ENCODE results near the gene CENPM. TPM values are rescaled to one million over a fixed set of nuclear protein-coding genes. Genes with fewer than 3 reads are reported as not detected.

Gene CENPM, protein sequence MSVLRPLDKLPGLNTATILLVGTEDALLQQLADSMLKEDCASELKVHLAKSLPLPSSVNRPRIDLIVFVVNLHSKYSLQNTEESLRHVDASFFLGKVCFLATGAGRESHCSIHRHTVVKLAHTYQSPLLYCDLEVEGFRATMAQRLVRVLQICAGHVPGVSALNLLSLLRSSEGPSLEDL
- 0.39 and 2.1 TPM in 2 replicates for total RNA-seq

DNA sequence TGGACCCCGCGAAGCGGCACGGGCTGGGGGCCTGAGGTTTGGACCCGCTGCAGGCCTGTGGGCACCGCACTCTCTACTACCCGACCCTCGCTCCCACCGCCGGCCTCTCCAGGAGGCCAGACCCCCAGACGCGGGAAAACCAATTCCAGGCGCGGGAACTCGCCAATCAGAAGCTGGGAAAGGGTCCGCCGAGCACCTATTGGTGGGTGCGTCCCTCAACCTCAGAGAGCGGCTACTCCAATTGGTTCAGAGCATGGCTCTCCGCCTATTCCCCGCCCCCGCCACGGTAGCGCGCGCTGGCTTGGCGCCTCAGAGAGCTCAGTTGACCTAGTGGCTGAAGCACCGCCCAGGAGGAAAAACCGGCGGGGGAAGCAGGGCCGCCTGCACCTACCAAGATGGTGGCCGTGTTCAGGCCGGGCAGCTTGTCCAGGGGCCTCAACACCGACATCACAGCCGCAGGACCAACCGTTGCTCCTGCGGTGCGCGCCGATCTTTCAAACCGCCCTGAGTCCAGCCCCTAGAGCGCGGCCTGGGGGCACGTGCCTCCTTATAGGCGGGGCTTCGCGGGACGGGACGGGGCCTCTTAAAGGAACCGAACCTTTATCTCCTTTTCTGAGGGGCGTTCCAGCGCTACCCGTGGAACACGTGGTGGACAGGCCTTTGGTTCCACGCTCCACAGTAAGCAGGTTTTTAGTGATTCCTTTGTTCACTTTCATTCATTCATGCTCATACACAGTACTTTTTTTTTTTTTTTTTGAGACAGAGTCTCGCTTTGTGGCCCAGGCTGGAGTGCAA is at the start of gene CENPM:
TSS of gene CENPM (minus strand) at position 524 of the 795 bp plus-strand sequence. CDS start at position 448, 76 bp downstream.

DNA sequence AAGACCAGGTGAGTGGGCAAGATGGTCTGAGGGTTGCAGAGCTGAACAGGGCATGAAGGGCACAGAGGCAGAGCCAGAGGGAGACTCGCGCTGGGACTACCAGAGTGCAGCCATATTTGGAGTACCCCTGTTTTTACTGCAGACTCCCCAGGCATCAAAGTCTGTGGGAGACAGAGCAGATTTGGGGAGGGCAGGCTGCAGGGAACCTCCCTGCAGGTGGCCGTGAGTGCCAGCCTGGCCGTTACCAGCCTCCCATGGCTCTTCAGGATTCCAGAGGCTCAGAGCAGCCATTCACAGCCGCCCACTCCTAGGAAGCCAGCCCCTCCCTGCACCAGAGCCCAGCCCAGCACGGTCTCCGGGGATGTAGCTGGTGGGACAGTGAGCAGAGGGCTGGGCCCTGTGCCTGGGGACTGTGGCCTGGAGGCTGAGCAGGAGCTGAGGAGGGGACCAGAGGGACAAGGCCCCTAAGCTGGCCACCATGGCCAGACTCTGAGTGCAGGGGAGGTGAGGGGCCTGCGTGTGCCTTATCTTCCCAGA is 22.2 kb upstream of the CENPM start, which contains the start of gene SEPTIN3:
TSS of gene SEPTIN3 (plus strand) at position 334 of the 537 bp plus-strand sequence. CDS start 2,050 bp downstream, outside the sequence.

DNA sequence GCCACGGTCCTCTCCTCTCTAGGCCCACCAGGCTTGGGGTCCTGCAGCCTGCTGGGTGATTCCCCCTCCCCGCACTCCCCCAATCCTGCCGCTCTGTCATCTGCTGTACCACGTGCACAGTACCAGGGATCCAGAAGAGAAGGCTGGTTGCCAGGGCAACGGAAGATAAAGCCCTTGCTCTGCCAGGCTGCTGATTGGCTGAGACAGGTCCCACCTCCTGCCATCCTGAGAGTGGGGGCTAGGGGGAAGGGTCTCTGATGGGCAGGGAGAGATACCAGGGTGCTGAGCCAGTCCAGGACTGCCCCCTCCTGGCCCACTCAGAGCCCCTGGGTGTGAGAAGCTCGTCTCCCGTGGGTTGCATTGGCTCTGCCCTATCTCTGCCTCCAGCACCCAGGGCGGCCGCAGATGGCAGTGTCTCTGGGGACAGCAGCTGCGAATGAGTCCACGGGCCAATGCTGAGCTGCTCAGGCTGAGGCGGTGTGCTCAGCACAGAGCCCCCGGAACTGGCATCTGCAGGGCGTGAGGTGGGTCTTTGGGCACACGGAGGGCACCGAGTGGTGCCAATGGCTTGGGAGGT is 5.0 kb upstream of the CENPM start, which contains the start of gene SMIM45:
TSS of gene SMIM45 (plus strand) at position 253 of the 577 bp plus-strand sequence.

DNA sequence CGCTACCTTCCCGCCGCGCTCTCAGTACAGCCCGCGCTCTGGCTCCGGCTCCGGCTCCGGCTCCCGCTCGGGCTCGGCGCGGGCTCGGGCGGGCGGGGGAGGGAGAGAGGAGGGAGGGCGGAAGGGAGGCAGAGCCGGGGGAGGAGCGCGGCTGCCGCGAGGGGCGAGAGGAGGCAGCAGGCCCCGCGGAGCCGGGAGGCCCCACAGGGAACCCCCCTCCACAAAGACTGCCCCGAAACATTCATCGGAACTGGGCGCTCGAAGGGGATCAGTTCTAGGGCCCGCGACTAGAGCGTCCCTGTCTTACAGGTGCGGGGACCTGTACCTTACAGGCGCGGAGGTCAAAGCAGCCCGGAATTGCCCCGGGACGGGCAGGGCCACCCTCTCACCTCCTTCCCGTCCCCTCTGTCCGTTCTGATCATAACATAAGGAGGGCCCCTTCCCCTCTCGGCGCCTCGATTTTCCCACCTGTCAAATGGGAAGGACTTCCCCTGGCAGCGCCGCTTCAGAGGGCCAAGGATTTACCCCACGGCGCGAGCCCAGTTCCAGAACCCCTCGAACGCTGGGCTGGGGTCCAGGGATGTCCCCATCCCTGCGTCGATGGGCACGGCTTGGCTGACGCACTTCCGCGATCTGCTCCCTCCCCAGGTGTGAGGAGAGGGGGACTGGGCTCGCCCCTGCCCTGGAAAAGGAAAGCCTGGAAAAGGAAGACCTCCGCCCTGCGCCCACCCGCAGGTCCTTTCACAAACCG is 31.7 kb downstream of the CENPM start, which contains the start of gene SHISA8:
TSS of gene SHISA8 (minus strand) at position 40 of the 751 bp plus-strand sequence. CDS start 407 bp downstream, outside the sequence.

Other genes with a start within 250 kb of the CENPM start
- gene MEI1, start 247.6 kb downstream of the CENPM start, total RNA-seq, result not detected in 2 replicates
- gene CCDC134, start 146.5 kb downstream of the CENPM start, total RNA-seq, result 1.2 and 3.8 TPM in 2 replicates
- gene SREBF2, start 114.0 kb downstream of the CENPM start, total RNA-seq, result 47.9 and 49.5 TPM in 2 replicates
- not detected in 2 replicates for gene SHISA8, start 32.1 kb downstream of the CENPM start, total RNA-seq
- gene TNFRSF13C, start 20.3 kb downstream of the CENPM start, total RNA-seq, result 0.05 TPM in 1 of 2 replicates, not detected in the other
- 0.10 TPM in 1 of 2 replicates, not detected in the other for gene SEPTIN3, start 22.3 kb upstream of the CENPM start, total RNA-seq
- 0.19 and 0.39 TPM in 2 replicates for gene WBP2NL, start 51.6 kb upstream of the CENPM start, total RNA-seq
- 21.8 and 23.2 TPM in 2 replicates for gene NAGA, start 123.7 kb upstream of the CENPM start, total RNA-seq
- gene PHETA2, start 127.1 kb upstream of the CENPM start, total RNA-seq, result 28.5 and 28.6 TPM in 2 replicates
- 1.7 and 8.0 TPM in 2 replicates for gene SMDT1, start 132.5 kb upstream of the CENPM start, total RNA-seq
- 54.1 and 66.8 TPM in 2 replicates for gene NDUFA6, start 143.6 kb upstream of the CENPM start, total RNA-seq
- gene CYP2D6, start 183.7 kb upstream of the CENPM start, total RNA-seq, result 0.15 TPM in 1 of 2 replicates, not detected in the other

All from cardiac ventricle fibroblast (primary cell).